GM12875 (cell line): ENCODE data around the gene GOLT1B.
A peak's percentile ranks its signal among the peaks of the same experiment; 100 is the strongest.
"Not testable (repeated sequence)": the region's sequence is repeated elsewhere in the genome, so short reads cannot be mapped to it uniquely, and the experiment has no call there.

Experiments
- H3K4me3 ChIP-seq: one replicate; pipeline ENCODE4 v1.5.1; 2011; ENCODE audit warnings: low read depth, low read length, control low read depth
- CTCF ChIP-seq: IDR thresholded peaks from 2 replicates; pipeline ENCODE4 v1.5.1; 2011; ENCODE audit warnings: low read depth, mild to moderate bottlenecking, control low read depth, inconsistent platforms, low read length, moderate library complexity, borderline replicate concordance; ENCODE audit not compliant: insufficient read depth

The GOLT1B gene, protein sequence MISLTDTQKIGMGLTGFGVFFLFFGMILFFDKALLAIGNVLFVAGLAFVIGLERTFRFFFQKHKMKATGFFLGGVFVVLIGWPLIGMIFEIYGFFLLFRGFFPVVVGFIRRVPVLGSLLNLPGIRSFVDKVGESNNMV

DNA sequence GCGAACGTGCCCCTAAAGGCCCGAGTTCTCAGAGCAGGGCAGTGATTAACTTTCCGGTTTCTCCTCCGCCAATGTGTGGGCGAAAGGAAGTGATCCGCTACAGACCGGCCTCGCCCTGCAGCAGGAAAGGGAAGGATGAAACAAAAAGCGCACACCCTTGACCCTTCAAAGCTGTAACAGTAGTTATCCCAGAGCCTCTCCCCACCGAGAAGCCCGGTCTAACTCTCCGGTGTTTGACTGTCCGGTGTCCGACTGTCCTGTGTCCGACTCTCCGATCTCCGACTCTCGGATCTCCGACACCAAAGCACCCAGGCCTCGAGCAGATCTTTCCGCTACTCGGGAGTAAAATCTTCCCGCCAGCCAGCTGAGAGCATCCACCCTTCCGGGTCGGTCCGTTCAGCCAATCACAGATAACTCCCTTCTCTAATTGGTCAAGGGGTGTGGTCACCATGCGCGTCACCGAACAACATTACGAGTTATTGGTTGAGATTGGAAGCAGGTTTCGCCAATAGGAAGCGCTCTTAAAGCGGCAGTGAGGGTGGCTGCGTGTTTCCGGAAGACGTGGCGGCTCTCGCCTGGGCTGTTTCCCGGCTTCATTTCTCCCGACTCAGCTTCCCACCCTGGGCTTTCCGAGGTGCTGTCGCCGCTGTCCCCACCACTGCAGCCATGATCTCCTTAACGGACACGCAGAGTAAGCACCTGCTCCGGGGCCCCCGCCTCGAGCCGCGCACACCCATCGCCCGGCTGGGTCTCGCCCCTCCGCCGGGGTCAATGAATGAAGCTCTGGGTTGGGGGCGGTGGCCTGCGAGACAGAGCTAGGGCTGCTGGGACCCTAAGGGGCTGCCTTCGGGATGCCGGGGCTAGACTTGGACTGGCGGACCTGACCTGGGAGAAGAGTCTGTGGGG lies at the start of gene GOLT1B, which contains the start of gene RECQL:
Gene GOLT1B (plus strand): TSS at position 532 of the 906 bp plus-strand sequence. CDS start 135 bp downstream, at position 667.
Gene RECQL (minus strand): TSS at position 378 of the 906 bp plus-strand sequence. CDS start 2,065 bp downstream, outside the sequence.
- TF ChIP-seq CTCF: no peak
- peak within 1 kb of the TSS; percentile 79 for H3K4me3 ChIP-seq

DNA sequence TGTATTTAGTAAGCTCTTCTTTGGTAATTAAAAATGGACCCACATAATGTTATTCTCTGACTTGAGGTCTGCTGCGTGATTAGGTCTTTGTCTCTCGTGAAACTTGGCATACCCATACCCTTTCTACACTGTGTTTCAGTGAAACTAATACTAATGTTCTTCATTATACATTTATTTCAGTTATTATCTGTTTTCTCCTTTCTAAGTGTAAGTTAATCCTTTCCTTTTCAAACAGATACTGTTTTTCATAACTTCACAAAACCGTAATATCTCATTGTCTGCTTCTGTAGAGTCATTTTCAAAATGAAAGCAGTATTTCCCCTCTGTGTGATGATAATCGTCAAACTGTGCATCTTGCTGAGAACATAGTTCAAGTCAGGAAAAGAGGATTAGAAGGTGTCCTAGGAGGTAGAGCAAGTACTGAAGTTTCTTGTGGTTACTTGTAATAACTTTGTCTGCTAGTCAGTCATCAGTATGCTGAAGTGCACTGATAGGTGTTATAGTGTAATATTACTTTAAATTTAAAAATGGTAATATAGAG lies 48.2 kb upstream of the GOLT1B start:
- no peak overlapping the region for H3K4me3 ChIP-seq

DNA sequence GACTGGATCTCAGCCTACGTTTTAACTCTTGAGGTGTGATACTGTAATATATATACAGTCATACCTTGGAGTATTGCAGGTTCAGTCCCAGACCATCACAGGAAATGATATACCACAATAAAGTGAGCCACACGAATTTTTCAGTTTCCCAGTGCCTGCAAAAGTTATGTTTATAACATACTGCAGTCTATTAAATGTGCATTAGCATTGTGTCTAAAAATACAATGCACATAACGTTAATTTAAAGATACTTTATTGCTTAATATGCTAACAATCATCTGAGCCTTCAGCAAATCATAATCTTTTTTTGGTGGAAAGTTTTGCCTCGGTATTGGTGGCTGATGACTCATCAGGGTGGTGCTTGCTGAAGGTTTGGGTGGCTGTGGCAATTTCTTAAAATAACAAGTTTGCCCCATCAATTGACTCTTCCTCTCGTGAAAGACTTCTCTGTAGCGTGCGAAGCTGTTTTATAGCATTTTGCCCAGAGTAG lies 45.3 kb upstream of the GOLT1B start:
- no peak overlapping the region for H3K4me3 ChIP-seq
- no peak for TF ChIP-seq CTCF

More for the DNA sequence above, 48.2 kb upstream of the GOLT1B start:
- no peak for TF ChIP-seq CTCF

- TF ChIP-seq CTCF: no peak
- H3K4me3 ChIP-seq: no peak overlapping the region
Observed at GRCh38 chr12:21459474-21459873, 42.1 kb upstream of the GOLT1B start.

GRCh38 chr12:21467334-21467733 lies 34.3 kb upstream of the GOLT1B start:
- not testable (repeated sequence) for H3K4me3 ChIP-seq

- no peak overlapping the region for H3K4me3 ChIP-seq
- no peak for TF ChIP-seq CTCF
Observed at GRCh38 chr12:21471294-21471693, 30.3 kb upstream of the GOLT1B start.

GRCh38 chr12:21472197-21472823 lies 29.3 kb upstream of the GOLT1B start:
- TF ChIP-seq CTCF: no peak
- no peak overlapping the region for H3K4me3 ChIP-seq
